Measurements from ENCODE around the gene HOXD9. TPM values are rescaled to one million over a fixed set of nuclear protein-coding genes. Genes with fewer than 3 reads are reported as not detected.

HOXD9 gene
- total and polyA plus RNA-seq, 2 donors (not counting 3 experiments of a cell fraction or from before 2014, with no cell fraction given): 1.9 to 3.5 TPM

GRCh38 chr2:176099159-176099727 is 23.3 kb upstream of the HOXD9 start:
- peaks cover 94 to 99% of the 10 kb centered on the region in 2 experiments for H3K27me3 ChIP-seq (ENCODE audit: control insufficient read depth in 2 of 2, insufficient read depth in 2 of 2, low read length in 2 of 2)
- H3K9me1 ChIP-seq (replicated peaks; ENCODE audit: control insufficient read depth, extremely low read depth, insufficient read depth, low read length): no peaks in the 10 kb centered on the region
- H3K4me2 ChIP-seq (ENCODE audit: insufficient read depth, low read length): no peak overlapping the region
- ChIA-PET POLR2A (no interaction called here), CTCF (interaction anchor here (2.6 to 6.0 kb wide), 3 partner anchors 410 to 848 kb away, joined by 9 to 113 read pairs (median 92); no protein-coding TSS in a partner anchor)
- dilution Hi-C loops (cut with MboI; ENCODE audit: extremely low pct_ligation_motif_present, low sequenced_read_pairs): no loop called here
- peaks cover 3% of the 10 kb centered on the region for H4K20me1 ChIP-seq (replicated peaks; ENCODE audit: control insufficient read depth, extremely low read depth, insufficient read depth, low read length)
- H3K9ac ChIP-seq (replicated peaks; ENCODE audit: extremely low read depth, insufficient read depth, low read length): no peak overlapping the region
- intact Hi-C loops (cut with micrococcal nuclease): loop anchor here (5.0 kb wide), 2 partner anchors 787 to 1397 kb away; no protein-coding TSS in a partner anchor
- no peaks in the 10 kb centered on the region for H3K79me2 ChIP-seq (ENCODE audit: control insufficient read depth, insufficient read depth, low read length)
- H3K4me1 ChIP-seq (ENCODE audit: control insufficient read depth, extremely low read depth, insufficient read depth, low read length): peaks cover 5% of the 10 kb centered on the region
- no peaks in the 10 kb centered on the region for H3K9me3 ChIP-seq (replicated peaks; ENCODE audit: control insufficient read depth, insufficient read depth, low read length)
- no peak for TF ChIP-seq CTCF (IDR thresholded peaks at IDR 0.05; ENCODE audit: extremely low read depth in 1 of 2, insufficient read depth in 1 of 2, low read depth in 1 of 2, low read length in 2 of 2)
- TF ChIP-seq, protein P1, sequence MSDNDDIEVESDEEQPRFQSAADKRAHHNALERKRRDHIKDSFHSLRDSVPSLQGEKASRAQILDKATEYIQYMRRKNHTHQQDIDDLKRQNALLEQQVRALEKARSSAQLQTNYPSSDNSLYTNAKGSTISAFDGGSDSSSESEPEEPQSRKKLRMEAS (IDR thresholded peaks at IDR 0.05; ENCODE audit: insufficient read depth, insufficient read length): no peak
- no peak for TF ChIP-seq POLR2AphosphoS5 (IDR thresholded peaks at IDR 0.05; ENCODE audit: insufficient read depth, low read depth, low read length)
- peak; percentile 89 for TF ChIP-seq EZH2 (IDR thresholded peaks at IDR 0.05; ENCODE audit: borderline replicate concordance, low read depth, low read length, severe bottlenecking)
- peak; percentile 43 for FAIRE-seq
- H3K27ac ChIP-seq (ENCODE audit: insufficient read depth, low read depth, low read length): no peak overlapping the region
- DNase-seq (ENCODE audit: low read depth, low spot score): no peak
- H3K4me3 ChIP-seq (replicated peaks in 1 of 3; ENCODE audit: insufficient read depth in 1 of 3, low read depth in 1 of 3, low read length in 3 of 3): no peak overlapping the region
- H2AFZ ChIP-seq (ENCODE audit: low read depth, low read length): no peak overlapping the region
- H3K36me3 ChIP-seq (ENCODE audit: control insufficient read depth in 2 of 2, extremely low read depth in 1 of 2, insufficient read depth in 2 of 2, low read length in 2 of 2): no peaks in the 10 kb centered on the region
- no TSS peak for BruUV-seq (replicated peaks)

All from endothelial cell of umbilical vein (primary cell).